ENCODE results near the gene SLC43A1. TPM values are rescaled to one million over a fixed set of nuclear protein-coding genes. Genes with fewer than 3 reads are reported as not detected.

The SLC43A1 gene
- total and polyA plus RNA-seq, 2 experiments from 2014 or later, result 19.6 to 49.7 TPM

- no peak for TF ChIP-seq EZH2phosphoT487 (IDR thresholded peaks at IDR 0.05; ENCODE audit: unreplicated experiment)
- TF ChIP-seq ZNF114 (CRISPR knock-in tag; IDR thresholded peaks at IDR 0.05), result no peak
- no peak for TF ChIP-seq STAT1 (IDR thresholded peaks at IDR 0.05; ENCODE audit: unreplicated experiment)
- no peak for TF ChIP-seq JUNB (IDR thresholded peaks at IDR 0.05; ENCODE audit: unreplicated experiment)
- TF ChIP-seq ZNF331 (CRISPR knock-in tag; IDR thresholded peaks at IDR 0.05; ENCODE audit: low read depth), result no peak
- peak; percentile 8 for TF ChIP-seq EZH2 (IDR thresholded peaks at IDR 0.05; ENCODE audit: low read depth, unreplicated experiment)
- TF ChIP-seq CTCF (conservative IDR thresholded peaks at IDR 0.05; ENCODE audit: low read depth in 2 of 2), result no peak
- Histone ChIP-seq H3K79me2 (replicated peaks; ENCODE audit: insufficient read depth) (no peaks in the 10 kb centered on the region), H2AFZ (no peak overlapping the region; the same call in 1 of the 2 replicates), H3K36me3 (ENCODE audit: insufficient read depth) (no peaks in the 10 kb centered on the region), H3K4me1 (ENCODE audit: insufficient read depth) (peaks cover 64% of the 10 kb centered on the region), H3K27me3 (ENCODE audit: insufficient read depth) (peaks cover 49% of the 10 kb centered on the region), H3K27ac (ENCODE audit: low read depth) (no peak overlapping the region), H4K20me1 (replicated peaks; ENCODE audit: insufficient read depth) (peaks cover 5% of the 10 kb centered on the region; the same call in 1 of the 2 replicates), H3F3A (replicated peaks; ENCODE audit: low read depth) (peaks cover 20% of the 10 kb centered on the region), H3K9me2 (ENCODE audit: insufficient read depth) (no peaks in the 10 kb centered on the region), H3K4me3 (peak overlapping the region; percentile 65), H3K4me2 (peak overlapping the region; percentile 97)
- peak overlapping the region; percentile 80 for H3K27ac Mint-ChIP-seq
- no peaks in the 10 kb centered on the region; the same call in 2 of the 3 replicates for H3K9me3 Mint-ChIP-seq
- H3K4me3 Mint-ChIP-seq, result peak overlapping the region; percentile 68
- peaks cover 16% of the 10 kb centered on the region for H3K36me3 Mint-ChIP-seq (ENCODE audit: low read depth)
- H3K4me1 Mint-ChIP-seq, result peaks cover 70% of the 10 kb centered on the region
- peaks cover 57% of the 10 kb centered on the region for H3K27me3 Mint-ChIP-seq (ENCODE audit: insufficient read depth, low read depth, poor library complexity)
- peak; percentile 67 for DNase-seq (ENCODE audit: low spot score)
- peak; percentile 28 for ATAC-seq
These were observed 39.3 kb downstream of the SLC43A1 start for GRCh38 chr11:57476047-57476756.

GRCh38 chr11:57475671-57476046 lies 39.8 kb downstream of the SLC43A1 start:
- Histone ChIP-seq H3K9me2 (ENCODE audit: insufficient read depth) (no peaks in the 10 kb centered on the region), H3K36me3 (ENCODE audit: insufficient read depth) (no peaks in the 10 kb centered on the region), H3K27ac (ENCODE audit: low read depth) (no peak overlapping the region), H3K4me2 (peak overlapping the region; percentile 97), H2AFZ (no peak overlapping the region; the same call in 1 of the 2 replicates), H3F3A (replicated peaks; ENCODE audit: low read depth) (peaks cover 15% of the 10 kb centered on the region; the same call in 1 of the 2 replicates), H4K20me1 (replicated peaks; ENCODE audit: insufficient read depth) (no peaks in the 10 kb centered on the region; the same call in 1 of the 2 replicates), H3K4me3 (peak overlapping the region; percentile 65), H3K27me3 (ENCODE audit: insufficient read depth) (peaks cover 43% of the 10 kb centered on the region), H3K79me2 (replicated peaks; ENCODE audit: insufficient read depth) (no peaks in the 10 kb centered on the region), H3K4me1 (ENCODE audit: insufficient read depth) (peaks cover 60% of the 10 kb centered on the region)
- H3K36me3 Mint-ChIP-seq (ENCODE audit: low read depth), result peaks cover 18% of the 10 kb centered on the region
- peaks cover 53% of the 10 kb centered on the region for H3K27me3 Mint-ChIP-seq (ENCODE audit: insufficient read depth, low read depth, poor library complexity)
- TF ChIP-seq ZNF331 (CRISPR knock-in tag; IDR thresholded peaks at IDR 0.05; ENCODE audit: low read depth) (no peak), EZH2 (IDR thresholded peaks at IDR 0.05; ENCODE audit: low read depth, unreplicated experiment) (peak; percentile 7)
- H3K4me3 Mint-ChIP-seq, result peak overlapping the region; percentile 68
- H3K4me1 Mint-ChIP-seq, result peaks cover 66% of the 10 kb centered on the region
- no peaks in the 10 kb centered on the region; the same call in 2 of the 3 replicates for H3K9me3 Mint-ChIP-seq
- DNase-seq (ENCODE audit: low spot score), result no peak
- peak overlapping the region; percentile 80 for H3K27ac Mint-ChIP-seq
- no peak for ATAC-seq
